Measurements from ENCODE around the gene TMEM72. TPM values are rescaled to one million over a fixed set of nuclear protein-coding genes. Genes with fewer than 3 reads are reported as not detected.

The TMEM72 gene
- total RNA-seq, 1 donor from 2014 or later: not detected

- no peaks in the 10 kb centered on the region for H3K79me2 ChIP-seq (ENCODE audit: insufficient read depth, low read length)
- Mint-ChIP-seq H3K4me3 (ENCODE audit: unreplicated experiment) (no peak overlapping the region), H3K27me3 (ENCODE audit: low read depth, unreplicated experiment) (no peaks in the 10 kb centered on the region), H3K9me3 (ENCODE audit: unreplicated experiment) (peaks cover 2% of the 10 kb centered on the region), H3K4me1 (ENCODE audit: low read depth, unreplicated experiment) (peaks cover 50% of the 10 kb centered on the region), H3K27ac (ENCODE audit: unreplicated experiment) (peak overlapping the region; percentile 72), H3K36me3 (ENCODE audit: low read depth, unreplicated experiment) (peaks cover 17% of the 10 kb centered on the region)
- no peaks in the 10 kb centered on the region for H3K27me3 ChIP-seq (ENCODE audit: insufficient read depth, low read length)
- no peaks in the 10 kb centered on the region for H3K9me3 ChIP-seq (ENCODE audit: insufficient read depth, low read depth, low read length)
- H4K20me1 ChIP-seq (ENCODE audit: insufficient read depth, low read length): no peaks in the 10 kb centered on the region
- peak overlapping the region; percentile 49 for H3K27ac ChIP-seq (ENCODE audit: low read depth, low read length)
- DNase-seq (ENCODE audit: low read depth) (peak; percentile 29), FAIRE-seq (no peak)
- peaks cover 43% of the 10 kb centered on the region for H3K4me1 ChIP-seq (ENCODE audit: insufficient read depth, low read length)
- TF ChIP-seq CTCF (IDR thresholded peaks at IDR 0.05; ENCODE audit: insufficient read depth, low read depth, low read length) (peak; percentile 63), EZH2 (IDR thresholded peaks at IDR 0.05; ENCODE audit: insufficient read depth, low read length) (no peak)
- peak overlapping the region; percentile 98 for H2AFZ ChIP-seq (ENCODE audit: low read depth, low read length)
- peak overlapping the region; percentile 80 for H3K9ac ChIP-seq (ENCODE audit: low read length)
- H3K36me3 ChIP-seq (ENCODE audit: insufficient read depth, low read length): no peaks in the 10 kb centered on the region
- H3K4me3 ChIP-seq (ENCODE audit: insufficient read depth, low read depth, low read length): peak overlapping the region; percentile 57
- H3K4me2 ChIP-seq (ENCODE audit: low read length): peak overlapping the region; percentile 91
These were observed 63.7 kb downstream of the TMEM72 start for GRCh38 chr10:44974628-44975430.

- no peak overlapping the region for H2AFZ ChIP-seq (ENCODE audit: low read depth, low read length)
- no peak for FAIRE-seq
- TF ChIP-seq CTCF (IDR thresholded peaks at IDR 0.05; ENCODE audit: insufficient read depth, low read depth, low read length): no peak
- TF ChIP-seq EZH2 (IDR thresholded peaks at IDR 0.05; ENCODE audit: insufficient read depth, low read length): no peak
These were observed 64.5 kb downstream of the TMEM72 start for GRCh38 chr10:44975431-44976331.

More at GRCh38 chr10:44975431-44976331, 64.5 kb downstream of the TMEM72 start:
- peak overlapping the region; percentile 91 for H3K4me2 ChIP-seq (ENCODE audit: low read length)
- no peaks in the 10 kb centered on the region for H3K27me3 Mint-ChIP-seq (ENCODE audit: low read depth, unreplicated experiment)
- no peak overlapping the region for H3K27ac ChIP-seq (ENCODE audit: low read depth, low read length)
- H3K9me3 Mint-ChIP-seq (ENCODE audit: unreplicated experiment): peaks cover 2% of the 10 kb centered on the region
- peak; percentile 76 for DNase-seq (ENCODE audit: low read depth)
- H3K27ac Mint-ChIP-seq (ENCODE audit: unreplicated experiment): no peak overlapping the region
- H3K36me3 Mint-ChIP-seq (ENCODE audit: low read depth, unreplicated experiment): peaks cover 13% of the 10 kb centered on the region
- H3K9ac ChIP-seq (ENCODE audit: low read length): peak overlapping the region; percentile 80
- peak overlapping the region; percentile 62 for H3K4me3 Mint-ChIP-seq (ENCODE audit: unreplicated experiment)
- no peaks in the 10 kb centered on the region for H3K36me3 ChIP-seq (ENCODE audit: insufficient read depth, low read length)
- H3K9me3 ChIP-seq (ENCODE audit: insufficient read depth, low read depth, low read length): no peaks in the 10 kb centered on the region
- H3K4me1 Mint-ChIP-seq (ENCODE audit: low read depth, unreplicated experiment): peaks cover 59% of the 10 kb centered on the region
- H3K4me3 ChIP-seq (ENCODE audit: insufficient read depth, low read depth, low read length): no peak overlapping the region
- no peaks in the 10 kb centered on the region for H3K79me2 ChIP-seq (ENCODE audit: insufficient read depth, low read length)
- H4K20me1 ChIP-seq (ENCODE audit: insufficient read depth, low read length): no peaks in the 10 kb centered on the region
- H3K27me3 ChIP-seq (ENCODE audit: insufficient read depth, low read length): no peaks in the 10 kb centered on the region
- H3K4me1 ChIP-seq (ENCODE audit: insufficient read depth, low read length): peaks cover 52% of the 10 kb centered on the region
